Measurements from ENCODE around the gene DHRS13.
"Not testable (repeated sequence)": the region's sequence is repeated elsewhere in the genome, so short reads cannot be mapped to it uniquely, and the experiment has no call there.

Gene DHRS13

DNA sequence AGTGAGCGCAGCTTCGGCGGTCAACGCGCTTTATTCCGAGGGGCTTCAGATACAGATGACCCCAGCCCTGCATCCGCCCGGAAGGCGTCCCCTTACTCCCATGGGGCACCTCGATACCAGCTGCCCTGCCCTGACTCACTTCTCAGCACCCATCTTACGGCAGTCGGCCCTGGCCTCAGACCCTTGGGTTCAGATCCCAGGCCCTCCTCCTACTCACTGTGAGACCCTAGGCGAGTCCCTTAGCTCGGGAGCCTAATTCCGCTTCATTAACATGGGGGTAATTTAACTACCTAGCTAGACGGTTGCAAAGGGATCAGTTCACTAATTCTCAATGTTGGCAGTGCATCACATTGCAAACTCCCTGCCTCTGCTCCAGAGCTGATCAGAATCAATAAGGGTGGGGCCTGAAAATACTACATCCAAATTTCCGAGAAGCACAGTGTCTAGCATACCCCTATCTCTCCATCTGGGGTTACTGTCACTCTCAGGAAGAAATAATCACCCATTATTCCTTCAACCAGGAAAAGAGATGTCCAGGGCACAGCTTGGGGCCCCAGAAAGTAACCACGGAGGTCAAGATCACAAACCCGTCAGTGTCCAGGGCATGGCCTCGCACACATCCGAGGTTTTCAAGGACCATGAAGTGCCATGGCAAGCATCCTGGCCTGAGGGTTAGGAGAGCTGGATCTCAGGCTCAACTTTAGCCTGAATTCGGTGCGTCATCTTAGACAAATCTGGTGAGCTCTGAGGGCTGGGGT is 4.9 kb downstream of the DHRS13 start:
- TF ChIP-seq, protein P1, sequence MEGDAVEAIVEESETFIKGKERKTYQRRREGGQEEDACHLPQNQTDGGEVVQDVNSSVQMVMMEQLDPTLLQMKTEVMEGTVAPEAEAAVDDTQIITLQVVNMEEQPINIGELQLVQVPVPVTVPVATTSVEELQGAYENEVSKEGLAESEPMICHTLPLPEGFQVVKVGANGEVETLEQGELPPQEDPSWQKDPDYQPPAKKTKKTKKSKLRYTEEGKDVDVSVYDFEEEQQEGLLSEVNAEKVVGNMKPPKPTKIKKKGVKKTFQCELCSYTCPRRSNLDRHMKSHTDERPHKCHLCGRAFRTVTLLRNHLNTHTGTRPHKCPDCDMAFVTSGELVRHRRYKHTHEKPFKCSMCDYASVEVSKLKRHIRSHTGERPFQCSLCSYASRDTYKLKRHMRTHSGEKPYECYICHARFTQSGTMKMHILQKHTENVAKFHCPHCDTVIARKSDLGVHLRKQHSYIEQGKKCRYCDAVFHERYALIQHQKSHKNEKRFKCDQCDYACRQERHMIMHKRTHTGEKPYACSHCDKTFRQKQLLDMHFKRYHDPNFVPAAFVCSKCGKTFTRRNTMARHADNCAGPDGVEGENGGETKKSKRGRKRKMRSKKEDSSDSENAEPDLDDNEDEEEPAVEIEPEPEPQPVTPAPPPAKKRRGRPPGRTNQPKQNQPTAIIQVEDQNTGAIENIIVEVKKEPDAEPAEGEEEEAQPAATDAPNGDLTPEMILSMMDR (IDR thresholded peaks at IDR 0.05; ENCODE audit: insufficient read depth, low read depth, low read length, missing control alignments): no peak
- DNase-seq (ENCODE audit: low read depth): no peak
- H3K4me3 ChIP-seq (ENCODE audit: low read length): peak overlapping the region; percentile 67

DNA sequence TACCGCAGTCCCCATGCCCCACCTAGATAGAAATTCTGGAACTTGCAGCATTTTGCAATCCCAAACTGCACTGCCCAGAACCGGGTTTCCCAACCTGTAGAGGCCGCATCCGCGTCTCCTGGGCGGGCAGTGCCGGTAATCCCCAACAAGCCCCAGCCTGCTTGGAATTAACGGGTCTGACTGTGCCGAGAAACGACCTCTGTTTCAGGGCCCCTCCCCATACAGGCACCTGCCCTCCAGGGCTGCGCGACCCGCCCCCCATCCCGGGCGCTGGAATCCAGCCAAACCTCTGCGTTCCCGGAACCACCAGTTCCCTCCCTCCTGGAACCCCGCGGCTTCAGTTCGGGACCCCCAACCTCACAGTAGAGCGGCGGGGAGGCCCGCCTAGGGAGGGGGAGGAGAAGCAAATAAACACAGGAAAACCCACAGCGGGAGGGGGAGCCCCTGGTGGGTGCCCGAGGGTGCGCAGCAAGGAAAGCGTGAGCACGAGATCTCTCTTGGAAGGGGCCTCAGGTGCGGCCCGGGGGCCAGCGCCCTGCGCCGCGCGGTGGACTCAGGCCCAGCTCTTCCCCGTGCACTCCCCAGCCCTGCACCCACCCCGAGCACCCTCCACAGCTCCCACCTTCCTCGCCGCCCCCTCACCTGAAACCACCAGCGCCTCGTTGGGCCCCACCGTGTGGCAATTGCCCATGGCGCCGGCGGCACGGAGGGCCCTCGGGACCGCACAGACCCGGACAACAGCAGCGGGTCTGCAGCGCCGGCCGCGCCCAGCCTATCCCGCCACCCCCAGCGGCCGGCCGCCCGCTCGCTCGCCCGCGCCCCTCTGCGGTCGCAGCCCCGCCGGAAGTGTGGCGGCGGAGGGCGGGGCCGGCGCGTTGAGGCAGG is 5.8 kb downstream of the DHRS13 start, which contains the start of gene FLOT2:
Gene FLOT2, minus strand, starts transcription at position 850 of the 885 bp plus-strand sequence. Its CDS starts 159 bp downstream, at position 691.
- TF ChIP-seq, protein P1 (IDR thresholded peaks at IDR 0.05; ENCODE audit: insufficient read depth, low read depth, low read length, missing control alignments): no peak
- peak within 1 kb of the TSS; percentile 67 for H3K4me3 ChIP-seq (ENCODE audit: low read length)
- DNase-seq (ENCODE audit: low read depth): peak; percentile 96

GRCh38 chr17:28896491-28896883 is 6.4 kb downstream of the DHRS13 start:
- H3K4me3 ChIP-seq (ENCODE audit: low read length): peak overlapping the region; percentile 67
- no peak for DNase-seq (ENCODE audit: low read depth)
- TF ChIP-seq, protein P1 (IDR thresholded peaks at IDR 0.05; ENCODE audit: insufficient read depth, low read depth, low read length, missing control alignments): no peak

- no peak for DNase-seq (ENCODE audit: low read depth)
- TF ChIP-seq, protein P1 (IDR thresholded peaks at IDR 0.05; ENCODE audit: insufficient read depth, low read depth, low read length, missing control alignments): no peak
- peak overlapping the region; percentile 67 for H3K4me3 ChIP-seq (ENCODE audit: low read length)
These were observed 7.0 kb downstream of the DHRS13 start for GRCh38 chr17:28895794-28896447.

DNA sequence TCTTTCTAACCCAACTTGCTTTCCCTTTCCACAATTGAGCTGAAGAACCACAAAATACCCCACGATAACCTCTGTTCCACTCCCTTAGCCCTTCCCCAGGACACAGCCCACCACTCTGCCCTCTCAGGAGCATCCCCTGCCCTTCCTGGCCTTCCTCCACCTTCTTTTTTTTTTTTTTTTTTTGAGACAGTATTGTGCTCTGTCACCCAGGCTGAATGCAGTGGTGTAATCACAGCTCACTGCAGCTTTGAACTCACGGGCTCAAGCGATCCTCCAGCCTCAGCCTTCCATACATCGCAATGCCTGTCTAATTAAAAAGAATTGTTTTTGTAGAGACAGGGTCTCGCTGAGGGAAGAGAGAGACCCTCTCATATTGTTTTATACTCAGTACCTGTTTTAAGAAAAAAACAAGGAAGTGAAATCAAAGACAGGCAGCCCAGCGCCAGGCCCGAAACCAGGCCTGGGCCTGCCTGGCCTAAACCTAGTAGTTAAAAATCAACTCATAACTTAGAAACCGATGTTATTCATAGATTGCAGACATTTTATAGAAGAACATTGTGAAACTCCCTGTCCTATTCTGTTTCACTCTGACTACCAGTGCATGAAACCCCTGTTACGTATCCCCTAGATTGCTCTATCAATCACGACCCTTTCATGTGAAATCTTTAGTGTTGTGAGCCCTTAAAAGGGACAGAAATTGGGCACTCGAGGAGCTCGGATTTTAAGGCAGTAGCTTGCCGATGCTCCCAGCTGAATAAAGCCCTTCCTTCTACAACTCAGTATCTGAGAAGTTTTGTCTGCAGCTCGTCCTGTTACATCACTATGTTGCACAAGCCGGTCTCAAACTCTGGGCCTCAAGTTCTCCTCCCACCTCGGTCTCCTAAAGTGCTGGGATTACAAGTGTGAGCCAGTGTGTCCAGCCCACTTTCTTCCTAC is 9.4 kb downstream of the DHRS13 start:
- DNase-seq (ENCODE audit: low read depth): peak; percentile 73
- H3K4me3 ChIP-seq (ENCODE audit: low read length): not testable (repeated sequence)

DNA sequence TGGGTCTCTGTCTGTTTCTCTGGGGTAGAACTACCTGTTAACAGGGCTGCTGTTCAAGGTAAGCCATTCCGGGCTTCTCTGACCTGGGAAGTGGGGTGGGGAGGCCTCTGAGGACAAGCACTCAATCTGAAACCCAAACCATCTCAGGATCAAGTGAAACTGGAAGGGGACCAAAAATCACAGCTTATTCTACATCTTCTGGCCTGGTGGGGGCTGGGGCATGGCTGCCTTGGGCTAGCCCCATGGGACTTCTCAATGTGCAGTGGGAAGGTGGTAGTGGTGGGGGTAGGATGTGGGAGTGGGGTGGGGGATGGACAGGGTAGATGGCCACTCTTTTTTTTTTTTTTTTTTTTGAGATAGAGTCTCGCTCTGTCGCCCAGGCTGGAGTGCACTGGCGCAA is 10.9 kb downstream of the DHRS13 start:
- no peak for DNase-seq (ENCODE audit: low read depth)
- no peak overlapping the region for H3K4me3 ChIP-seq (ENCODE audit: low read length)
- TF ChIP-seq, protein P1 (IDR thresholded peaks at IDR 0.05; ENCODE audit: insufficient read depth, low read depth, low read length, missing control alignments): no peak
